DOHH2 (cell line): ENCODE results near the gene CNN3.

Experiments used
- EZH2phosphoT487 ChIP-seq: fragments of 200-600 bp; sonication (generic); IDR thresholded peaks from 2 replicates; pipeline ENCODE4 v1.6.1; 2017; ENCODE audit warnings: borderline replicate concordance, mild to moderate bottlenecking, antibody characterized with exemption, low read length, moderate library complexity, mixed read lengths
- TF ChIP-seq, protein P1 (sequence below): fragments of 200-600 bp; sonication (generic); IDR thresholded peaks from one replicate; pipeline ENCODE4 v1.5.1; 2014; ENCODE audit warnings: antibody characterized with exemption, mild to moderate bottlenecking, low read depth, low read length; ENCODE audit not compliant: poor library complexity, severe bottlenecking

GRCh38 chr1:94856868-94857267, 70.0 kb downstream of the CNN3 start:
- TF ChIP-seq, protein P1, sequence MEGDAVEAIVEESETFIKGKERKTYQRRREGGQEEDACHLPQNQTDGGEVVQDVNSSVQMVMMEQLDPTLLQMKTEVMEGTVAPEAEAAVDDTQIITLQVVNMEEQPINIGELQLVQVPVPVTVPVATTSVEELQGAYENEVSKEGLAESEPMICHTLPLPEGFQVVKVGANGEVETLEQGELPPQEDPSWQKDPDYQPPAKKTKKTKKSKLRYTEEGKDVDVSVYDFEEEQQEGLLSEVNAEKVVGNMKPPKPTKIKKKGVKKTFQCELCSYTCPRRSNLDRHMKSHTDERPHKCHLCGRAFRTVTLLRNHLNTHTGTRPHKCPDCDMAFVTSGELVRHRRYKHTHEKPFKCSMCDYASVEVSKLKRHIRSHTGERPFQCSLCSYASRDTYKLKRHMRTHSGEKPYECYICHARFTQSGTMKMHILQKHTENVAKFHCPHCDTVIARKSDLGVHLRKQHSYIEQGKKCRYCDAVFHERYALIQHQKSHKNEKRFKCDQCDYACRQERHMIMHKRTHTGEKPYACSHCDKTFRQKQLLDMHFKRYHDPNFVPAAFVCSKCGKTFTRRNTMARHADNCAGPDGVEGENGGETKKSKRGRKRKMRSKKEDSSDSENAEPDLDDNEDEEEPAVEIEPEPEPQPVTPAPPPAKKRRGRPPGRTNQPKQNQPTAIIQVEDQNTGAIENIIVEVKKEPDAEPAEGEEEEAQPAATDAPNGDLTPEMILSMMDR: no peak
- TF ChIP-seq EZH2phosphoT487: no peak
